Ovary (tissue), 9 donors: ENCODE data around the gene DOC2B. TPM values are rescaled to one million over a fixed set of nuclear protein-coding genes. Genes with fewer than 3 reads are reported as not detected.
"Not testable (repeated sequence)": the region's sequence is repeated elsewhere in the genome, so short reads cannot be mapped to it uniquely, and the experiment has no call there.

Source experiments
- DNase-seq, 5 donors: peaks; one replicate each; pipeline ENCODE4 v3.0.0-alpha.2; 2019 to 2020
- H3K27ac ChIP-seq, 2 donors: fragments of 200-600 bp; one replicate each; pipeline versions ENCODE4 v1.5.1 to v1.8.0; 2019 to 2022
- H3K27me3 ChIP-seq: fragments of 200-600 bp; one replicate; pipeline ENCODE4 v1.8.0; 2022
- H3K36me3 ChIP-seq: fragments of 200-600 bp; sonication (generic); one replicate; pipeline ENCODE4 v1.5.1; 2019
- H3K4me1 ChIP-seq: one replicate; pipeline ENCODE4 v1.8.1; 2013; ENCODE audit warnings: mild to moderate bottlenecking, moderate library complexity; ENCODE audit not compliant: insufficient read depth
- H3K4me3 ChIP-seq: fragments of 200-600 bp; sonication (generic); one replicate; pipeline ENCODE4 v1.5.1; 2017
- H3K9me3 ChIP-seq, 2 donors: fragments of 200-600 bp in 1 of 2; sonication (generic) in 1 of 2; one replicate each; pipeline versions ENCODE4 v1.5.1 to v1.8.1; 2013 to 2019; ENCODE audit warnings: mild to moderate bottlenecking in 1 of 2, moderate library complexity in 1 of 2
- CTCF ChIP-seq, 3 donors: fragments of 450-650 bp in 2 of 3; fragments of 200-600 bp in 1 of 3; IDR thresholded peaks; one replicate each; pipeline versions ENCODE4 v1.5.1 to v1.8.0; 2016 to 2022; ENCODE audit warnings: antibody characterized with exemption in 3 of 3, mild to moderate bottlenecking in 1 of 3
- EP300 ChIP-seq: sonication (generic); formaldehyde crosslinking; IDR thresholded peaks from one replicate; pipeline ENCODE4 v1.6.1; 2017; ENCODE audit warnings: antibody characterized with exemption
- POLR2A ChIP-seq: fragments of 450-650 bp; IDR thresholded peaks from one replicate; pipeline ENCODE4 v1.6.1; 2017; ENCODE audit warnings: antibody characterized with exemption, mild to moderate bottlenecking, moderate library complexity
- WGBS, 3 donors: extraction: QIAGEN DNeasy Blood & Tissue Kit in 1 of 3; methylation state at CpG; one replicate each; pipeline versions ENCODE4 v1.1.5 to v1.1.7; 2013 to 2017; 5-methylcytosine and 5-hydroxymethylcytosine counted together
- intact Hi-C, 4 donors: fragments of 100-400 bp; cut with DNase I; formaldehyde crosslinking; loops; one replicate each; pipeline versions ENCODE4 v1.11.0 to v1.15.1; 2022 to 2023
- polyA plus RNA-seq, 2 donors: library from polyadenylated mRNA; stranded (reverse); fragments of 200-250 nt in 1 of 2; fragments of 350-450 nt in 1 of 2; fragmentation: Illumina TruSeq in 1 of 2; extraction: RNeasy Lipid Tissue Mini Kit (QIAGEN cat#74804) in 1 of 2; gene quantifications; one replicate each; pipeline ENCODE4 v1.2.3, GENCODE V29; 2013 to 2014
- total RNA-seq, 7 donors: library from RNA; depleted of rRNA in 2 of 7; stranded (reverse); fragments of >200 nt in 2 of 7; fragmentation: NEBNext Ultra II Directional in 3 of 7; extraction: Animal tissue kit (Norgen Biotek cat#: 25700) in 3 of 7; gene quantifications; one replicate each; pipeline versions ENCODE4 v1.1.0 to v1.2.4, GENCODE V29; 2016 to 2023
- donor health status: DM: no; HTN: no; CAD: no; lungs with moderate emphysema.
- donor health status: DM: no; HTN: no; CAD: no.
- donor health status: Bipolar disorder and iron deficiency.
- donor health status: DM: yes; HTN: yes; CAD: no.
- donor health status: DM: no; HTN: no; CAD: no.
- donor health status: DM: yes; HTN: yes; CAD: no.

DOC2B gene
- total and polyA plus RNA-seq, 9 donors = 0.83 to 4.5 (median 2.0) TPM

- no peak for DNase-seq
- Histone ChIP-seq H3K4me3 (no peak overlapping the region), H3K27ac (no peak overlapping the region), H3K9me3 (no peaks in the 10 kb centered on the region), H3K36me3 (no peaks in the 10 kb centered on the region), H3K4me1 (no peaks in the 10 kb centered on the region), H3K27me3 (no peaks in the 10 kb centered on the region)
- WGBS, 3 donors = 83 to 98% (median 93%) methylated on average over 8 of the region's 8 CpGs
- intact Hi-C loops = no loop called here
- TF ChIP-seq EP300 (no peak), POLR2A (no peak), CTCF (IDR thresholded peaks at IDR 0.05) (no peak)
Measured at GRCh38 chr17:207775-208174, 26.3 kb upstream of the DOC2B start.

GRCh38 chr17:206941-207560 lies 25.6 kb upstream of the DOC2B start:
- Histone ChIP-seq H3K27me3 (no peaks in the 10 kb centered on the region), H3K36me3 (no peaks in the 10 kb centered on the region), H3K27ac (no peak overlapping the region), H3K4me3 (no peak overlapping the region), H3K9me3 (no peaks in the 10 kb centered on the region), H3K4me1 (no peaks in the 10 kb centered on the region)
- WGBS, 3 donors = 71 to 96% (median 95%) methylated on average over 37 of the region's 37 CpGs
- DNase-seq = no peak
- intact Hi-C loops = no loop called here
- TF ChIP-seq CTCF (IDR thresholded peaks at IDR 0.05) = no peak
- no peak for TF ChIP-seq EP300
- no peak for TF ChIP-seq POLR2A

GRCh38 chr17:206484-206883 lies 25.0 kb upstream of the DOC2B start:
- DNase-seq = not testable (repeated sequence)
- 92 to 93% (median 93%) methylated on average over 27 of the region's 27 CpGs for WGBS, 3 donors

GRCh38 chr17:205817-206216 lies 24.4 kb upstream of the DOC2B start:
- H3K36me3 ChIP-seq = no peaks in the 10 kb centered on the region
- H3K27me3 ChIP-seq = no peaks in the 10 kb centered on the region
- no peak overlapping the region for H3K27ac ChIP-seq
- H3K4me1 ChIP-seq = no peaks in the 10 kb centered on the region
- DNase-seq = peak in 1 of 5 donors; percentile 12
- intact Hi-C loops = no loop called here
- TF ChIP-seq EP300 = no peak
- no peak for TF ChIP-seq CTCF (IDR thresholded peaks at IDR 0.05)
- no peak for TF ChIP-seq POLR2A
- 33 to 80% (median 53%) methylated on average over 6 of the region's 6 CpGs for WGBS, 3 donors
- no peaks in the 10 kb centered on the region for H3K9me3 ChIP-seq
- no peak overlapping the region for H3K4me3 ChIP-seq

More at GRCh38 chr17:206484-206883, 25.0 kb upstream of the DOC2B start:
- H3K4me3 ChIP-seq, H3K9me3 ChIP-seq, H3K36me3 ChIP-seq, H3K27me3 ChIP-seq, H3K27ac ChIP-seq, H3K4me1 ChIP-seq, intact Hi-C loops: not testable (repeated sequence)

GRCh38 chr17:205148-205669 lies 23.8 kb upstream of the DOC2B start:
- no peaks in the 10 kb centered on the region for H3K36me3 ChIP-seq
- intact Hi-C loops = no loop called here
- no peak overlapping the region for H3K4me3 ChIP-seq
- H3K9me3 ChIP-seq = no peaks in the 10 kb centered on the region
- no peak overlapping the region for H3K27ac ChIP-seq
- TF ChIP-seq CTCF (IDR thresholded peaks at IDR 0.05) = no peak
- no peak for TF ChIP-seq POLR2A
- TF ChIP-seq EP300 = no peak
- H3K27me3 ChIP-seq = no peaks in the 10 kb centered on the region
- no peaks in the 10 kb centered on the region for H3K4me1 ChIP-seq
- DNase-seq = no peak
- WGBS, 3 donors = 17 to 31% (median 20%) methylated on average over 9 to 10 of the region's 10 CpGs
